ELF-1 (cell line): Measurements from ENCODE around the gene SH3BP1.

Experiments used
- DNase-seq: peaks from one replicate; pipeline ENCODE4 v3.0.0-alpha.2; 2016; ENCODE audit warnings: low read depth, low spot score

Gene SH3BP1

DNA sequence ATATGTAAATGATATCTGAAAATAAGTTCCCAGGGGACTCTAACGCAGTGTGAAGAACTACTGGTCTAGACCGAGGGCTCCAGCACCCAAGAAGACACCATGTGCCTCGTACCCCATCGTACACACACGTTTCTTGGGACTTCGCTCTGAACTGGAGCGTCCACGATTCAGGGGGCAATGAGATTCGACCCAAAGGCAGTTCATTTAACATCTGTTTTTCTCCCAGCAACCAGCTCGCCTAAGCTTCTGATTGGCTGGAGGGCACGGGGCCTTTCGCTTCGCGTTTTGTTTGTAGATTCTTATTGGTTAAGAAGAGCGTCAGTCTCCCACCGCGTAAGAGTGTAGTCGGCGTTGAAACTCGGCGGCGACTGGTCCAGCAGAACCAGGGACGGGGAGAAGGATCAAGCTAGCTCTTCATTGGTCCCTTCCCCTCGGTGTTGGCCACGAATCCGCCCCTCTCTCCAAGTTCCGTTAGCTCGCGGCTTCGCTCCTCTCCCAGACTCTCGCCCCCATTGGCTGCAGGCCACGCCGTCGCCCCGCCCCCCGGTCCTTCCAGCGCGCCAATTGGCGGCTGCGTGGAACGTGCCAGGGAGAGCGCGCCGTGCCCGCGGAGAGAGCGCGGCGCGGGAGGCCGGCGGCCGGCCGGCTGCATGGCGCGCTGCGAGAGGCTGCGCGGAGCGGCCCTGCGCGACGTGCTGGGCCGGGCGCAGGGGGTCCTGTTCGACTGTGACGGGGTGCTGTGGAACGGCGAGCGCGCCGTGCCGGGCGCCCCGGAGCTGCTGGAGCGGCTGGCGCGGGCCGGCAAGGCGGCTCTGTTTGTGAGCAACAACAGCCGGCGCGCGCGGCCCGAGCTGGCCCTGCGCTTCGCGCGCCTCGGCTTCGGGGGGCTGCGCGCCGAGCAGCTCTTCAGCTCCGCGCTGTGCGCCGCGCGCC is 18.9 kb downstream of the SH3BP1 start, which contains the start of gene PDXP:
Gene PDXP, plus strand, starts transcription at position 591 of the 933 bp plus-strand sequence. Its CDS starts 60 bp downstream, at position 651.
- peak; percentile 100 for DNase-seq

DNA sequence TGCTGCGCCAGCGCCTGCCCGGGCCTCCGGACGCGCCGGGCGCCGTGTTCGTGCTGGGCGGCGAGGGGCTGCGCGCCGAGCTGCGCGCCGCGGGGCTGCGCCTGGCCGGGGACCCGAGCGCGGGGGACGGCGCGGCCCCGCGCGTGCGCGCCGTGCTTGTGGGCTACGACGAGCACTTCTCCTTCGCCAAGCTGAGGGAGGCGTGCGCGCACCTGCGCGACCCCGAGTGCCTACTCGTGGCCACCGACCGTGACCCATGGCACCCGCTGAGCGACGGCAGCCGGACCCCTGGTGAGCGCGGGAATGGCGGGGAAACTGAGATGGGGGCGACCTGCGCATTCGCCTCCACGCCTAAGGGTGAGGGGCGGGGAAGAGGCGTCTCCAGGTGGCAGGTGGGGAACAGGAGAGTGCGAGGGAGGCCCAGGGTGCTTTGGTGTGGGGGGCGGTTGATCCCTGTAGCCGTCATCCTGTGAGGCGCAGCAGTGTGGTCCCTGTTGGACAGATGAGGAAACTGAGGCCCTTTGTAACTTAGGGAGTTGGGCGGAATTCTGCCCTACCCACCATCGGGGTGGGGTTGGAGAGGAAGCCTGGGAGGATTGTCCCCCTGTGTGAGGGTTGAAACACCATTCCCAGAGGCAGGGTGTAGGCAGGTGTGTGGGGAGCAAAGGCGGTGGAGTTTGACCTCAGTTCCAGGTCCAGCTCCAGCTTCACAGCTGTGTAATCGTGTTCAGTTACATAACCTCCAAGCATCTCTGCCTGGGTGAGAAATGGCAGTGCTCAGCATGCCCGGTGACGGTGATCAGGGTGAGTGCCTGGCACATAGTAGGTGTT is 19.8 kb downstream of the SH3BP1 start:
- no peak for DNase-seq

DNA sequence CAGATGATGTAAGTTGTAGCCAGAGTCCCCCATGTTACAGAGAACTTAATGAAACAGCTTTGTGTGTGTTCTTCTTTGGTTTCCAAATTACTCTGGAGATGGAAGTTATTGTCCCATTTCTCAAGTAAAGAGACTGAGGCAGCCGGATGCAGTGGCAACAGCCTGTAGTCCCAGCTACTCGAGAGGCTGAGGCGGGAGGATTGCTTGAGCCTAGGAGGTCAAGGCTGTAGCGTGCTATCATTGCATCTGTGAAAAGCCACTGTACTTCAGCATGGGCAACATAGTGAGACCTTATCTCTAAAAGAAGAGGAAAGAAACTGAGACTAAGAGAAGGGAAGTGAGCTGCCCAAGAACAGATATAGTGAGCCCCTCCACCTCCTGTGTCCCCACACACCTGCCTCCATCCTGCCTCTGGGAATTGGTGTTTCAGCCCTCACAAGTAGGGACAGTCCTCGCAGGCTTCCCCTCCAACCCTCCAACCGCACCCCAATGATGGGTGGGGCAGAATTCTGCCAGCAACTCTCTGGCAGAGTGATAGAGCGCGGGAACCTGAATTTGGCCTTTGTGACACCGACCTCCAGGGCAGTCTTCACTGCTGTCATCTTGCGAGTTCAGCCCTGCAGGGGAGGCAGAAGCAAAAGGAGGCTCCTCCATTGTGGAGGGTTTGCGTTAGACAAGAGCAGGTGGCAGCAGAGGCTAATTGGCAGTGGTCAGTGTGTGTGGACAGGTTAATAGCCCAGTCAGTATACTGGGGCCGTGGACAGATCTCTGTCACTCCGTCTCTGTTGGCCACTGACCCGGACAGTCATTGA is 20.6 kb downstream of the SH3BP1 start:
- DNase-seq, result no peak

DNA sequence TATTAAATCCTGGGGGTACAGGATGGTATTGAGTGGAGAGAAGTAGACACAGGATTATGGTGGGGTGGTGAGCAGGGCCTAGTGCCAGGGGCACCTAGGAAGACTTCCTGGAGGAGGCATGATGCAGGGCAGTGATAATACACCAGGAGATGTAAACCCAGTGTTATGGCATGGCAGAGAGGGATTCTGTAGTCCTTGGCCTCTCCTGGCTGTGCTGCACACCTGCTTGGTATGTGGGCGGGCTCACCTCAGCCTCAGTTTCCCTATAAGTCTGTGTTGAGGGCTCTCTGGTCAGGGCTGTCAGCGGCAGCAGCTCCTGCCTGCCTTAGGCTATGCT is 21.2 kb downstream of the SH3BP1 start:
- no peak for DNase-seq

DNA sequence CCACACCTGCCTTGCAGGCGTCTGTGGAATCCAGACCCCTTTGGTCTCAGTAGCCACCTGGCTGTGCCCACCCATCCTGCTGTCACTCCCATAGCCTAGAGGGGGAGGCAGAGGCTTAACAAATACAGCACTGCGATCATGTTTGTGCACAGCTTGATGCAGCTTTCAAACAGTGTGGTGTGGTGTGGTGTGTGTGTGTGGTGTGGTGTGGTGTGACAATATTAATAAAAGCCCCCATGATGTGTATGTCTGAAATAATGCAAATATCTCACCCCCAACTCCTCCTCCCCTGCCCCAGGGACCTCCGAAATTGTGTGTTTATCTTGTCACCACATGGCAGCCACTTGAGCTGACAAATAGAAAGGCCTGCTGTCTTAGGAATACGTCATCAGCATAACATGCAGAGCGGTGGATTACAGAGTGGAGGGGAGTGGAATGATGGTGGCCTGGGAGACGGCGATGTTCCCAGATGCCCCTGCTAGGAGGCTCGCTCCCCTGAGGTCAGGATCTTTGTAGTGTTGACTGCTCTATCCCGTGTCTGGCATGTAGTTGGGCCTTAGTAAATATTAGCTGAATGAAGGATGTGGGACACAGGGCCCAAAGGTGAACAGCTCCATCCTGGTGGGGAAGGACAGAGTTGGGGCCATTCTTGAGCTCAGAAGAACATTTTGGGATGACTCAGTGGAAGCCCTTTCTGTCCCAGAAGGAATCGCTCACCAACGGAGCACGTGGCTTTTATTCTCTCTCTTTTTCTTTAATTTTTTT is 21.9 kb downstream of the SH3BP1 start:
- DNase-seq, result peak; percentile 75

DNA sequence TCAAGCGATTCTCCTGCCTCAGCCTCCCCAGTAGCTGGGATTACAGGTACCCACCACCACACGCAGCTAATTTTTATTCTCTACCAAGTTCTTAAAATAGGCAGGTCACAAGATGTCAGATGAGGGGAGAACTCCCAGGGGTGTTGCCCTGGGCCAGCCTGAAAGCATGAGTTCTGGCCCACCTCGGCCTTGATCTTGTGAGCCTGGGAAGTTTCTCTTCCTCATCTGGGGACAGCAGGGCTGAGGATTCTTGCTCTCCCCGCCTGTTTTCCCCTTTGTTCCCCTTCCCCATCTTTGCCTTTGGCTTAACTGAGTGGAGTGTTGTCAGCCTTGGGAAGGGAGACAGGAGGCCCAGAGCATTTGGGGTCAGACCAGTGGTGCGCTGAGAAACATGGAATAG is 22.6 kb downstream of the SH3BP1 start:
- DNase-seq, result no peak

DNA sequence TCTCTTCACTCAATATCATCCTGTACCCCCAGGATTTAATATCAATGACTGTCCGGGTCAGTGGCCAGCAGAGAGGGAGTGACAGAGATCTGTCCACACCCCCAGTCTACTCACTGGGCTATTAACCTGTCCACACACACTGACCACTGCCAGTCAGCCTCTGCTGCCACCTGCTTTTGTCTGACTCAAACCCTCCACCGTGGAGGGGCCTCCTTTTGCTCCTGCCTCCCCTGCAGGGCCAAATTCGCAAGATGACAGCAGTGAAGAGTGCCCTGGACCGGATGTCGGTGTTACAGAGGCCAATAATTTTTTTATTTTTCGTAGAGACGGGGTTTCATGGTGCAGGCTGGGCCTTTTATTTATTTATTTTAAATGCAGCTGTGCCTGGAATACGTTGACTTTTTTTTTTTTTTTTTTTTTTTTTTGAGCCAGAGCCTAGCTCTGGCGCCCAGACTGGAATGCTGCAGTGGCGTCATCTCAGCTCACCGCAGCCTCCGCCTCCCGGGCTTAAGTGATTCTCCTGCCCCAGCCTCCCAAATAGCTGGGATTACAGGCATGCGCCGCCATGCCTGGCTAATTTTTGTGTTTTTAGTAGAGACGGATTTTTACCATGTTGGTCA is 24.2 kb downstream of the SH3BP1 start:
- no peak for DNase-seq

DNA sequence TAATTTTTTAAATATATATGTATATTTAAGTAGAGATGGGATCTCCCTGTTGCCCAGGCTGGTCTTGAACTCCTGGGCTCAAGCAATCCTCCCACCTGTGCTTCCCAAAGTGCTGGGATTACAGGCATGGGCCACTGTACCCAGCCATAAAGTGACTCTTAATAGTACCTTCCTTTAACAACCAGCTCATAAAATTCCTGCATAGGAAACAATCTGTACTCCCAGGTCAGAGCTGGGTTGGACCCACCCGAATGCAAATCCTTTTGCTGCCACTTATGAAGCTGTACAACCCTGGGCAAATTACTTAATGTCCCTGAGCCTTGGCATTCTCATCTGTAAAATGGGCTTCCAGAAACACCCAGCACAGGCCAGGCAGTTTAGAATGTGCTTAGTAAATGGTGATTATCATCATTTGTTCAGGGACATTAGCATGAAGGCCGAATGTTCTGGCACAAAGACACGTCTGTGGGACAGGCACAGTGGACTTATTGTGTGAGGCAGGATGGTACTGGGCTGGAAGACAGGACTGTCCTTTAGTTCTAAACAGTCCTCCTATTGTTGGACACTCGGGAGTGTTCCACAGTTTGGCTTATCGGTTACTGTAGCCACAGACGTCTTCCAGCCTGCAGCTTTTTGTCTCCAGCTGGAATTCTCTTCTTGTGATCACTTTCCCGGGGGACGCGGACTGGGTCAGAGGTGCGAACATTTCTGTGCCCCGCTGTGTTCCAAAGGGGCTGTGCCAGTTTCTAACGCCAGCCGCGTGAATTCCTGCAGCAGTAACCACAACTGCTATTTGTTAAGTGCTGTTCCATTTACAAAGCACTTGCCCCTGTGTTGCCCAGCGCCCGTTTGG is 25.0 kb downstream of the SH3BP1 start:
- DNase-seq, result no peak

DNA sequence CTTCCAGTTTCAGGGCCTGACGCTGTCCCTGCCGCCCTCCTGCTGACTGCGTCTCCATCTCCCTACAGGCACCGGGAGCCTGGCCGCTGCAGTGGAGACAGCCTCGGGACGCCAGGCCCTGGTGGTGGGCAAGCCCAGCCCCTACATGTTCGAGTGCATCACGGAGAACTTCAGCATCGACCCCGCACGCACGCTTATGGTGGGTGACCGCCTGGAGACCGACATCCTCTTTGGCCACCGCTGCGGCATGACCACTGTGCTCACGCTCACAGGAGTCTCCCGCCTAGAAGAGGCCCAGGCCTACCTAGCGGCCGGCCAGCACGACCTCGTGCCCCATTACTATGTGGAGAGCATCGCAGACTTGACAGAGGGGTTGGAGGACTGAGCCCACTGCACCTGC is 26.0 kb downstream of the SH3BP1 start:
- DNase-seq, result no peak

DNA sequence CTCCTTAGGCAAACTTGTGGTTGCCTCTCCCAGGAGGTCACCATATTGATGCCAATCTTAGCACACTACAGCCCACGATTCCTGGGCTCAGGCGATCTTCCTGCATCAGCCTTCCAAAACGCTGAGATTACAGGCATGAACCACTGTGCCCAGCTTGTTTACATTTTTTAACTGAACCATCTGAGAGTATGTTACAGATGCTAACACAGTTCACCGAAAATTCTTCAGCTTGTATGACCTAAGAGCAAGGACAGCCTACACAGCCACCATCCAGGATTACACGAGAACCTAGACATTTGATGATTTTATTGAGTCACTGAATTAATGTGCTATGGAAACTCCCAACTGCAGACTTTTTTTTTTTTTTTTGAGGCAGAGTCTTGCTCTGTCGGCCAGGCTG is 30.1 kb downstream of the SH3BP1 start:
- DNase-seq, result no peak

DNA sequence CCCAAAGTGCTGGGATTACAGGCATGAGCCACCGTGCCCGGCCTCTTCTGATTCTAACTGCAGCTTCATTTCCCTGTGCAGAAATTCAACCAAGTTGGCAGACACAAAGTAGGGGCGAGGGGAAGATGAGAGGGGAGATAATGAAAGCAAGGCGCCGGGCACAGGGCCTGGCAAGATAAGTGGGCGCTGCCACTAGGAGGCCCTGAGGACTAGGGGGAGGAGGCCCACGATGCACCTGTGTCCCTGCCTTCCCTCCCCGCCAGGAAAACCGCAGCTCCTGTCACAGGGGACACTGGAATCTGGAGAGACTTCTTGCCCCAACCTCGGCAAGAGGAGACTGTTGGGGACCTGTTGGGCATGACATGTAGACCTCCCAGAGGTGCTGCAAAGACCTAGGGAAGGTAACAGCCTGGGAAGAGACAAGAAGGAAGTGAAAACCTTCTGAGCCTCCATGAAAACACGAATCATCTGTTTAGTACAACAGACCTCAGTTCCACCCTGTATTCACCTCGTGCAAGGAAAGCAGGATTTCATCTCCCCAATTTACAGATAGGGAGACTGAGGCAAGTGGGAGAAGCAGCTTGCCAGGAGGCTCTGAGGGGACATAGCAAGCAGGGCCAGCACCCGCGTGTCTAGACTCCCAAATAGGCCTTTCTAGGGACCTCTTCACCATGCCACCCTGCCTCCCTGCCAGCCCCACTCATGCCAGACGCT is 32.9 kb downstream of the SH3BP1 start:
- DNase-seq, result no peak

DNA sequence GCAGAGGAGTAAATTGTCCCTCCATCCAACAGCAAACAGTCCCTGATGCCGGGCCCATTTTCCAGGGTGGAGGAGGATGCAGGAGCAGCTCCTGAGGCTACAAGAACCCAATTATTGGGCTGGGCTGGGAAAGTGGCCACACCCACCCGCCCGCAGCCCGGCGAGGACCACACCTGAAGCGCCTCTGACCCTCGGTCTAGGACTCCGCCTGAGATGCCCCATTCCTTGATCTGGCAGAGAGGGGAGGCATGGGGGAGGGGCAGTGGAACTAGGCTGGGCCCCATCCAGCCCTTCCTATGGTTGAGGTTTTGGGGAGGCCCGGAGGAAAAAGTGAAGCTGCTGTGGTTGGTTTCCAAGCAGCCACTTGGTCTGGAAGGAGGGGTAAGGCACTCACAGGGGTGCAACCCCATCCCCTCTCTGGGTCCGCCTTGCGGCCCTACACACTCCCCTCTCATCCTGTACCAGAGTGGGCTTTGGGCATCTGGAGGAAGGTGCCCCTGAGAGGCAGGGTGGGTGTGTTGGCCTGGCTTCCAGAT is 33.5 kb downstream of the SH3BP1 start:
- no peak for DNase-seq

DNA sequence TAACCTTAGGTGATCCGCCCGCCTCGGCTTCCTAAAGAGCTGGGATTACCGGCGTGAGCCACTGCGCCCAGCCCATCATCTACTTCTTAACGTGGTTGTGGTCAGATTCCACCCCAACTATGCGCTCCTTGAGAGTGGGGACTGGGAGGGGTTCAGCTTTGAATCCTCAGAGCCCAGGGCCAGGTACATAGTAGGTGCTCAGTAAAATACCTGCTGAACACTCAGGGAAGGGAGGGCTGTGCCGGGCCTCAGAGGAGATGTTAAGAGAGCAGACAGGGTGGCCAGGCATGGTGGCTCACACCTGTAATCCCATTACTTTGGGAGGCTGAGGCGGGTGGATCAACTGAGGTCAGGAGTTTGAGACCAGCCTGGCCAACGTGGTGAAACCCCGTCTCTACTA is 34.8 kb downstream of the SH3BP1 start:
- no peak for DNase-seq

DNA sequence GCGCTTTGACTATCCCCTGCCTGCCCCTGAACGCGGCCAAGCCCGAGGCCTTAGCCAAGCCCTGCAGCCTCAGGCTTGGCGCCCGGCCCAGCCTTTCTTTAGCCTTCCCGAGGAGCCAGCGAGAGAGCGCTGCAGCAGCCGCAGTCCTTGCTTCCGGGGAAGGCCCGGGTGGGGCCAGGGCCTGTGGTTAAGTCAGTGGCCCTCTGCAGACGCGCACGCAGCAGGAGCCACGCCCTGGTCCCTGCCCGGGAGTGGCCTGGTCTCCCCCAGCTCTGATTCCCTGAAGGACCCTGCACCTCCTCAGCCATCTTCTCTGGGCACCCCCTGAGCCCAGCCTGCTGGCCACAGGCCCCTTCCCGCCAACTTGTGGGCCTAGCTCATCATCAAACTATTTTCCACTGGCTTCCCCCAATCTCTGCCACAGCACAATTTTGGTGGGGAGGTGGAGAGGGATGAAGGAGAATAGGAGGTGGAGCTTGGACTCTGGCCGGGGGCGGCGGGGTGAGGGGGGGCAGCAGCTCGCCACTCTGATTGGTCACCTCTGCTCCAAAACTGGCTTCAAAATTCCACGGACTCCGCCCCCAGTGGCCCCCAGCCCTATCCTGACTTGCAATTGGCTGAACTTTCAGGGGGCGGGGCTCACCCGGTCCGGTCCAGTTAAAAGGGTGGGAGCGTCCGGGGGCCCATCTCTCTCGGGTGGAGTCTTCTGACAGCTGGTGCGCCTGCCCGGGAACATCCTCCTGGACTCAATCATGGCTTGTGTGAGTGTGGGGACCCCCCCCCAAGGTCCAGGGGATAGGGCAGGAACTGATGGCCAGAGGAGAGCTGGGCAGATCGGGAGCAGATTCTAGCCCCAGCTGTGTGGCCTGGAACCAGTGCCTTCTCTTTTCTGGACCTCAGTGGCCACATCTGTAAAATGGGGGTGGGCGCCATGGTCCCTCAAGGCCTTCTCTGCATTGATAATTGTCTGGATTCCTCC is 35.8 kb downstream of the SH3BP1 start, which contains the start of gene LGALS1:
Gene LGALS1, plus strand, starts transcription at position 686 of the 979 bp plus-strand sequence. Its CDS starts 67 bp downstream, at position 753.
- DNase-seq, result peak; percentile 84

DNA sequence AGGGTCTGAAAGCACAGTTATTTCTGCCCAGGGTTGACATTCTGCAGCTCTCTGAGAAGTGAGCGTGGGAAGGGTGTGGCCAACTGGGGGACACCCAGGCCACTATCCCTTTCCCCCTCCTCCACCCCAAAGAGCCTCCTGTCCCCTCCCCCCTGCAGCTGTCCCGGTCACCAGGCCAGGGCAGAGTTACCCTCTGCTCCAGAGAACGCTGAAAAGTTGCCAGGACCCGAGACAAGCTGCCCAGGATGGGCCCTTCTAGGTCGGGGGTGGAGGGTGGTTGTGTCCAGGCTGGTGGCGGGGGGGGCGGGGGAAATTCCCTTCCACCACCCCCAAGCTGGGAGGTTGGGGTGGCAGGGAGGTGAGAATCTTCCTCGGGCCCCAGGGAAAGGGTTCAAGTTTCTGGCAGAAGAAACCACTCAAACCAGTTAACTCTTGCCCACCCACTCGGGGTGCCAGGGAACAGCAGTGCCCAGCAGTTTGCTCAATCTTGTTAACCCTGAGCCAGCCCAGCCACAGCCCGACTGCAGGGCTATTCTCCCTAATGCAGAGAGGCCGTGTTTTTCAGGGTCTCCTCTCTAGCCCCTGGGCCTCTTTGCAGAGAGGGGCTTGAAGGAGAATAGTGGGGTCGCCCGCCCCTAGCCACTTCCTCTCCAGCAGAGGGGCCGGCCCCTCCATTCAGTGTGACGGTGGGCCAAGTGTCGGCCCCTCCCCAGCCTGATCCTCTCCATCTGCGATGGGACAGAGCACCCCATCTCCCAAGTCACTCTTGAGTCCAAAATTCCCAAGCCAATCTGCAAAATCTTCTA is 36.7 kb downstream of the SH3BP1 start:
- no peak for DNase-seq

DNA sequence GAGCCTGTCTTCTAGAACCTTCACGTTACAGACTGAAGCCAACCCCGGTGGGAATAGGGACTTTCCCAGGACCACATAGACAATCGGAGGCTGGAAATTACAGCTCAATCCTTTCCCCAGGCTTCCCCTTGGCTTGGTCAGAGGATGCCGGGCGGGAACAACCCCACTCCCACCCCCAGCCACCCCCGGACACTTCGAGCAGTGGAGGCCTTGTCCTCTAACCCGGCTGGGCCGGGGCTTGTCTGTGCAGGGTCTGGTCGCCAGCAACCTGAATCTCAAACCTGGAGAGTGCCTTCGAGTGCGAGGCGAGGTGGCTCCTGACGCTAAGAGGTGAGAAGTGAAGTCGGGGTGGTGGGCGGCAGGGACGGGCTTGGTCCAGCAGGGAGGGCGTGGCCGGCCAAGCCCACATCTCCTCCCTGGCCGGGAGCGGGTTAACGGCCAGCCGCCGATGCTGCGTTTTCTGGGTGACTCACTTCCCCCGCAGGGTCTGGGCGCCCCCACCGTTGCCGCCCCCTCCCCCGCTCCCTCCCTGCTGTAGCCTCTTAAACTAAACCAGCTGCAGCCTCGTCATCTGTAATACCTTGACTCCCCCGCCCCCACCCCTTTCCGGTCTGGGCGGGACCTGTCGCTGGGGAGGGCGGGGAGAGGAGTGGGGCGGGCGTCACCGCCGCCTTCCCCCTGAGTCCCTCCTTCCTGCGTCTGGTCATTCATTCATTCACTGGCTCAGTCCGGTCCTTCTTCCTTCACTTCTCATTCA is 37.4 kb downstream of the SH3BP1 start:
- DNase-seq, result peak; percentile 89
